Activated naive CD8-positive, alpha-beta T cell treated with anti-CD3 and anti-CD28 coated beads, Interleukin-2, amount 10 ng/mL, durations not matched to agents 7 days and 5 days (primary cell): ENCODE results near the gene EDA. TPM values are rescaled to one million over a fixed set of nuclear protein-coding genes. Genes with fewer than 3 reads are reported as not detected.

Experiments used
- microRNA-seq: library from miRNA; unstranded; fragments of <30 nt; microRNA quantifications from one replicate; pipeline ENCODE4 v1.2.0, GENCODE V29; 2022
- total RNA-seq, 2 experiments: library from RNA; stranded (reverse); gene quantifications; one replicate each; pipeline ENCODE4 v1.2.3, GENCODE V29; 2021

Gene EDA
- total RNA-seq, 2 experiments from 2014 or later = 0.94 to 2.3 TPM

Small RNAs within 50 kb of the gene (microRNA-seq; reads per million reads assigned to microRNA genes)
- 6.3 reads per million for gene MIR676

Other genes with a start within 250 kb of the EDA start
- not detected for gene NALF2, start 111.8 kb upstream of the EDA start, total RNA-seq